COR-L47 (cell line): Measurements from ENCODE around the gene MALT1.
"Not testable (repeated sequence)": the region's sequence is repeated elsewhere in the genome, so short reads cannot be mapped to it uniquely, and the experiment has no call there.

Experiments used
- DNase-seq: peaks from one replicate; lab custom pipeline; 2025; lab: John Stamatoyannopoulos, UW

The MALT1 gene

GRCh38 chr18:58772161-58772560, 100.9 kb downstream of the MALT1 start:
- DNase-seq, result no peak

DNA sequence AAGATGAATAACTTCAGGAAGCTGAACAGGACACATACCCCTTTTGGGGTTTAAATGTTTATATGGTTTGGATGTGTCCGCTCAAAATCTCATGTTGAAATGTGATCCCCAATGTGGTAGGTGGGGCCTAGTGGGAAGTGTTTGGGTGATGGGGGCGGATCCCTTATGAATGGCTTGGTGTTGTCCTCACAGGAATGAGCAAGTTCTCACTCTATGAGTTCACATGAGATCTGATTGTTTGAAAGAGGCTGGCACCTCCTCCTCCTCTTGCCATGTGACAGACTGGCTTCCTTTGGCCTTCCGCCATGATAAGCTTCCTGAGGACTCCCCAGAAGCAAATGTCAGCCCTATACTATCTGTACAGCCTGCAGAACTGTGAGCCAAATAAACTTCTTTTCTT, 104.8 kb downstream of the MALT1 start:
- no peak for DNase-seq

DNA sequence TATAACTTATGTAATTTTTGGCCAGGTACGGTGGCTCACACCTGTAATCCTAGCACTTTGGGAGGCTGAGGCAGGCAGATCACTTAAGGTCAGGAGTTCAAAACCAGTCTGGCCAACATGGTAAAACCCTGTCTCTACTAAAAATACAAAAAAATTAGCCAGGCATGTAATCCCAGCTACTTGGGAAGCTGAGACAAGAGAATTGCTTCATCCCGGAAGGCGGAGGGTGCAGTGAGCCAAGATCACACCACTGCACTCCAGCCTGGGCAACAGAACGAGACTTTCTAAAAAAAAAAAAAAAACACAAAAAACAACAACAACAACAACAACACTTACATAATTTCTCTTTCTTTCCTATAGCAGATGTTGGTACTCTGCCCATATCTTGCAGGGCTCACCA, 105.3 kb downstream of the MALT1 start:
- DNase-seq, result not testable (repeated sequence)

DNA sequence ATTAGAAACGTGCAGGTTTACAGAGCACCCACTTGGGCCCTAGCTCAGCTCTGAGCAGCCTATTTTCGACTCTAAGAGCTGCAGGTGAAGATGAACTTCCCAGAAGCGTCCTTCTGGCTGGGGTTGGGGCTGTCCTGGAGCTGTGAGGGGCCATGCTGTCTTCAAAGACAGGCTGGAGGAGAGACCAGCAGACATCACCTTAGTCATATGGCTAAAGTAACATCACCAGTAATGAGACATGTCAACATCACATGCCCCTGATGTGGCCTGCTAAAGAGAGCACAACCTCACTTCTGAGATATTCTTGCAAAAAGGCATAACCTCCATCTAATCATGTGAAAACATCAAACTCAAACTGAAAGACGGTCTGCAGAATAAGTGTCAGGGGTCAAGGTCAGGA, 106.2 kb downstream of the MALT1 start:
- DNase-seq, result no peak

- no peak for DNase-seq
These were observed 108.3 kb downstream of the MALT1 start for GRCh38 chr18:58779529-58779928.

- DNase-seq, result no peak
These were observed 108.8 kb downstream of the MALT1 start for GRCh38 chr18:58780045-58780444.

GRCh38 chr18:58781627-58782194, 110.4 kb downstream of the MALT1 start:
- peak; percentile 85 for DNase-seq

DNA sequence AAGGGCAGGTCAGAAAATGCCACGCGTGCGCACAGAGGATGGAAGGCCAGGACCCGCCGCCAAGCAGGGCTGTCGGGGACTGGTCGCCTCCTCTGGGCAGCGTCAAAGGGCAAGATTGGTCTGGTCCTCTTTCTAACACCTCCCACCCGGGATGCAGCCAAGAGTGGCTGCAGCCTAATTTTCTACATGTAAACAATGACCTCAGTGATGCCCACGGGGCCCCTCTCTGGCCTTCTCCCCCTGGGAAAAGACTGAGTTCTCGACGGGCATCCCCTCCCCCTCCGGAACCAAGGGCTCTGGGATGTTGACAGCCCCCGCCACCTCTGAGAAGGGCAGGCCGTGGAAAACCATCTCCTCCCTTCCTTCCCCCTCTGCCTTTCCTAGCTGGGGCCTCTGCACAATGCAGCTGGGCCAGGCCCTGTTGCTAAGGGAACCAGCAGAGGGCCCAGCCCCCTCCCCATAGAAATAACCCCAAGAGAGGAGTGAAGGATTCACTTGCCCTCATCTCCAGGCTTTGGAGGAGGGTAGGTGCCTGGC, 113.4 kb downstream of the MALT1 start:
- peak; percentile 39 for DNase-seq

DNA sequence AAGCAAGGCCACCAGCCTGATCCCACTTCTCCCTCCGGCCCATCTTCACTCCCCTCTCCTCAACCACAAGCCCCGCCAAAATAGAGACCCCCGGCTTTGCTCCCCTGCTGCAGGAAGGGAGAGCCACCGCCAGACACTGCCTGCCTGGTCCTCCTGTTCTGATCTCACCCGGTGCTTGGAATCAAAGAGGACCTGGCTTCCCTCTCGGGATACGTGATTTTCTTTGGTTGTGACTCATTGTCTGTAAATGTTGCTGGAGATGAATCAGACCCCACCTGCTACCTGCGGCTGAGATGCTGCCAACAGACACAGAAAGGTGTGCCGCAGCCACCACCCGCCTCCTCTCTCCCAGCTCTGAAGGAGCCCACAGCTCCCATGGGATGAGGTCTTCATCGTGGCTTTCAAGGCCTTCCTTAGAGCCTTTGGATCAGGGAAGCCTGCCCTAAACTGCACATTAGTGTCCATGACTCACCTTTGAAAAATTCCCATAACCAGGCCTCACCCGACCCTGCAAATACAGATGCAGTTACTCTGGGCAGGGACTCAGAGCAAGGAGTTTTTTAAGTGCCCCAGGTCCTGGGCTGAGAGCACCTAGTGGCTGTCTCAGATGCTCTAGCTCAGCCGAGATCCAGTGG, 114.0 kb downstream of the MALT1 start:
- peak; percentile 24 for DNase-seq

DNA sequence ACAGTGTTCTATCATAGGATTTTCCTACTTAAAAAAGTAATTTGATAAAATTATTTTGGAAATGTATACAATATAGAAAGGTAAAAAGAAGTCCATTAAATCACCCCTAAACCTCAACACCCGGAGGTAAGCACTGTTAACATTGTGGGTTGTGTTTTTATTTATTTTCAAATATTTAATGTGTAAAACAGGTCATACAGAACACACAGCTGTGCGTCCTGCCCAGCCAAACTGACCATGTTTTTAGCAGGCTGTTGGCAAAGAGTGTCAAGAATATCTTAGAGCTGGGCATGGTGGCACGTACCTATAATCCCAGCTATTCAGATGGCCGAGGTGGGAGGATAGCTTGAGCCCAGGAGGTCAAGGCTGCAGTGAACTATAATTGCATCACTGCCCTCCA, 114.6 kb downstream of the MALT1 start:
- no peak for DNase-seq

DNA sequence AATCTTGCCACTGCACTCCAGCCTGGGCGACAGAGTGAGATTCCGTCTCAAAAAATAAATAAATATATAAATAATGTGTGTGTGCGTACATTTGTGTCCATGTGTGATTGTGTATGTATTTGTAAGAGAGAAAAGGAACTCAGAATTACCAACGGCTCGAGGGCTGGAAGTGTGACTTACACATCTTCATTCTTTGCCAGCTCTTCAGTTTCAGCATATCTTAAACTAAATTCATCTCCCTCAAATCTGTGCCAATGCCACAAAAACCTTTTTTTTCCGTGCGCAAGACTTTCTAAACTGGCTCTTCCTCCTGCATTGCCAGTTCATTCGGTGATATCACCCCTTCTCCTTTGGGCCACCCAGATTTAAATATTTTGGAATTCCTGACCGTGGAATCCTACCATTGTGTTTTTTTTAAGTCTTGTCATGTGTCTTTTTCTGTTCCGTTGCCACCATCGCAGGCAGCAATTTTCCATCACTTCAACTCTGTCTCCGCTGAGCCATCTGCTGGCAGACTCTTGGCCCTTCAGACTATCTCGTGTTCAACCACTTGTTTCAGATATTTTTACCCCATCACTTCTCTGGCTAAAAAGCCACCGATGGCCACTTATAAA, 116.4 kb downstream of the MALT1 start:
- DNase-seq, result no peak

GRCh38 chr18:58788470-58788869, 117.2 kb downstream of the MALT1 start:
- no peak for DNase-seq

DNA sequence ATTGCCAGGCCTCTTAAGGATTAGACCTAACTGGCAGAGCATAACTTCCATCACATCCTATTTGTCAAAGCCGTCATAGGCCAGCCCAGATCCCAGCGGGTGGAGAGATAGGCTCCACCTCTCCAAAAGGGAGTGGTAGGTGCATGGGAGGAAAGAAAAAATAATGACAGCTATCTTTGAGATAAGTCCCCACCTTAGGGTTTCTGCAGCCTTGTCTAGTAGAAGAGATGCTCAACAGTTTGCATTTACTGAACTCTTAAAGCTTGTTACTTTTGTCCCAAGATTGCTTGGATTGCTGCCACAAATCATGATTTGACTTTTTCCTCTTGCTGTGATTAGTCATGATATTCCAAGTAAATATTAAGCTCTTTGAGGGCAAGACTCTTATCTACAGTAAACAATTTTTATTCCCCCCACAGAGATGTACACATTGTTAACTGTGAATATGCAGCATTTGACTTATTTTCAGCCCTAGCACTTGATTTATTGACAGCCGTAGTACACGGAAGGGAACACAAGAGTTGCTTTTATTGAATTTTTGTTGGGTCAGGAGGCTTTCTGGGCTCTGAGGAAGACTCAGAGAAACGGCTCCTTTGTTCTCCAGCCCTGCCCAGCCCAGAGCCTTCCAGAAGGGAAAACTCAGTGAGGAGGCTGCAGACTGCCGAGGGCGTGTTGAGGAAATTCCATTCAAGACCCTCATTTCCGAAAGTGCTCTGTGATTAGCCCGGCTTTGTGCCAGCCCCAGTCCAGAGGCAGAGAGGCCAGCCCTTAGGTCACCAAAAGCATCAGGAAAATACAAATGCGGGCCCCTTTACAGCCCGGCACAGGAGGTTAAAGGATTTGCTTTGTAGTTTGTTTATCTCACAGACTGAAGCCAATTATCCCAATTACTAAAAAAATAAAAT, 118.0 kb downstream of the MALT1 start:
- DNase-seq, result no peak

DNA sequence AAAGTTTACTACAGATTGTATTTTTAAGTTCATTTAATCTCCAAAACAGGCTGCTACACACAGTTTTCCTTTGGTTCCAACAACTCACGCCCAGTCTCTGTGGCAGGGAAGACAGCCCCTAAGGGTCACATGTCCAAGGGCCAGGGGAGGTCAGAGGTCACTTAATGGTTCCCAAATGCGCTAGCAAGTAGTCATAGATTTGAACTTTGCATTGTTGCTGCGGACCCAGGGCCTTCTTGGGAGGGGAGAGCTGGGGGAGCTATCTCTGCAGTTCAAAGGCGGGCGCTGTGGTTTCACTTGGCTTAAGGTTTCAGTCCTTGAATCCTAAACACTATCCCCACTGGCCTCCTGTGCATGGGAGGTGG, 118.6 kb downstream of the MALT1 start:
- DNase-seq, result no peak

DNA sequence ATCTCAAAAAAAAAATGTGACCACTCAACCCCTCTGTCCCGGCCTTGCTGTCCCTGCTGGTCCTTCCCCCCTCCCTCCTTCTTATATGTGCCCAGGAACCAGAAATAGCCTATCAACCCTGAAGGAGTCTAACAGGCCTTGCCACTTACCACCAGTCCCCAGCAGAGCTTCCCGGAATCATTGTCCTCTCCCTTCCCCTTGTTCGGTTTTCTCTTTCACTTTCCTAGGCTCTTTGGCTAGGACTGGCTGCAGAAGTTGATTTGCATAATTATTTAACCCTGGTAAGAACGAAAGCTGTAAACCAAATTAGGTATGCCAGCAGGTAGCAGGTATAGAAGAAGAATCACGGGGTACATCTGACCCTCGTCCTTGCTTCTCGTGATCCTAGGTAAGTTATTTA, 120.8 kb downstream of the MALT1 start:
- DNase-seq, result no peak

DNA sequence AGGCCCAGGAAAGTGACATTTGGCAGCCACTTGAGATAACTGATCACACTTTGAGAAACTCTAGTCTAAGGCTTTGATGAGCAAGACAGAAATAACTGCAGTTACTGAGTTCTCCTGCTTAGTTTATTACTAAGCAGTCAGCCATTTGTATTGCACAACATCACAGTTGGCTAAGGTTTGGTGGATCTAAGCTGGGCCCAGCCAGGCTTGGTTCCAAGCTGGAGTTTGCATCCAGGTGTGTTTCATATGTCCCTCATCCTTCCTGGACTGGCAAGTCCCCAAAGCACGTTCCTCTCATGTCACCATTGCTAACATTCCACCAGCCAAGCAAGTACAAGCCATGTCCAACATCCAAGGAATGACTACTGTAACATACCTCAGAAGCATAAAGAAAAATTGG, 122.1 kb downstream of the MALT1 start:
- no peak for DNase-seq

GRCh38 chr18:58796220-58796619, 125.0 kb downstream of the MALT1 start:
- DNase-seq, result no peak

DNA sequence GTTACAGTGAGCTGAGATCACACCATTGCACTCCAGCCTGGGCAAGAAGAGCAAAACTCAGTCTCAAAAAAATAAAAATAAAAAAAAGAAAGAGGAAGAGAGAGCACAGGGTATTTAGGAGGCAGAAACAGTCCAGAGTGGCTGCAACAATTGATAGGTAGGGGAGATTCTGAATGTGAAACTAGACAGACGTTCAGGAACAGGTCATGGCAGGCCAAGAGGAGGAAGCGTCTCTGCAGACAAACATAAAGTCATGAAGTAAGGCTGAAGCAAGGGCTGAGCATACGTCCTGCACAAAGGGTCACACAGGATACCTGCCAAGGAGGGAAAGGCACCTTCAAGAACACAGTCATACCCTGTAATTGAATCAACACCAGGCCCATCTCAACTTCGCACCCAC, 129.3 kb downstream of the MALT1 start:
- no peak for DNase-seq

- no peak for DNase-seq
These were observed 131.7 kb downstream of the MALT1 start for GRCh38 chr18:58802959-58803358.

DNA sequence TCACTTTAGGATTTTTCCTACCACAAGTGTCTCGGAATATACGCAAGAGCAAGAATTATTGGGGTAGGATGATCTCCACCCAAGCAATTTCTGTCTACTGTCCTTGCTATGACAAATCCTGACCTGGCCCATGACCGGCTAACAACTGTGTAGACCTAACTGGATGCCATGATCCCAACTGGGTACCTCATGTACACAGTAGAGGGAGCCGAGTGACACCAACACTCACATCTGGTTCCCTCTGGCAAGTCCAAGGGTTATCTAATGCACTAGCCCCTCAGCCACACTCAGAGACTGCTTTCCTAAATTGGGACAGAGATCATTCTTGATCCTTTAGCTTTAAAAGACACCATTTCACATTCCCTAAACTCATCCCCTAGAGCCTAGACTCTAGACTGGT, 132.7 kb downstream of the MALT1 start:
- no peak for DNase-seq
